Umbilical cord (tissue), 2 donors: ENCODE results near the gene SLFN5. TPM values are rescaled to one million over a fixed set of nuclear protein-coding genes. Genes with fewer than 3 reads are reported as not detected.
A peak's percentile ranks its signal among the peaks of the same experiment; 100 is the strongest.
"Not testable (repeated sequence)": the region's sequence is repeated elsewhere in the genome, so short reads cannot be mapped to it uniquely, and the experiment has no call there.

ENCODE experiments used
- DNase-seq: peaks from one replicate; pipeline ENCODE4 v3.0.0-alpha.2; 2015; ENCODE audit warnings: low spot score
- total RNA-seq: library from RNA; depleted of rRNA; stranded (reverse); fragments of >200 nt; gene quantifications from one replicate; pipeline ENCODE4 v1.2.3, GENCODE V29; 2014; ENCODE audit warnings: low replicate concordance; ENCODE audit not compliant: insufficient read depth

The SLFN5 gene
- 19.0 TPM for total RNA-seq

DNA sequence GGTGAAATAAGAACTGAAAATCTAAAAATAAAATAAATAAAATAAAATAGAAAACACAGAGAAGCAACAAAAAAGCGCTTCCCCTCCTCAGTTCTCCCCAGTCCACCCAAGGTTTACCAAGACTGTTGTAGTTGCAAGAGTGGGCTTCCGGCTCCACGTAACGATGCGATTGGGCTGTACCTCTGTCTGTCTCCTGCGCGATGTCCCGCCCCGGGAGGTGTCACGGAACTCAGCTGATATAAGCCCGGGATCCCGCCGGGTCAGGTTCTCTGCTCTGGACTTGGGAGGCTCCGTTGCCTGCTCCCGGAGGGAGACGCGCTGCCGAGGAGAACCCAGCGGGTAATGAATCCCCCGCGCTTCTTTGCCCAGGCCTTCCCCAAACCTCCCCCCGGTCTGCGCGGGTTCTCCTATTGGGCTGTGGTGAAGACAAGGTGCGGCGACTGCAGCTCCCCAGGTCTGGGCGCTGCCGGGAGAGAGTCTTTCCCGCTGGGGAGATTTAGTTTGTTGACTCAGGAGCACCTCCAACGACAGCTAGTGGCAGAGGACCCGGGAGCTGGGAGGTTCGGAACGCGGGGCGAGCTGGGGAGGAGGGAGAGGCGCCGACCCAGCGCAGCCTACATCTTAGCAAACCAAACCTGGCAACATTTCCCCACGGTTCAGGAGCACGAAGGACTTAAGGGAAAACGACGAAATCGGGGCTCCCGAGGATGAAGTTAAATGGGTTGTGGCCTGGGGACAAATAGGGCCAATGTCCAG, at the start of gene SLFN5:
Gene SLFN5 (plus strand): TSS at position 268 of the 756 bp plus-strand sequence. CDS start 15,619 bp downstream, outside the sequence.
- peak; percentile 93 for DNase-seq

DNA sequence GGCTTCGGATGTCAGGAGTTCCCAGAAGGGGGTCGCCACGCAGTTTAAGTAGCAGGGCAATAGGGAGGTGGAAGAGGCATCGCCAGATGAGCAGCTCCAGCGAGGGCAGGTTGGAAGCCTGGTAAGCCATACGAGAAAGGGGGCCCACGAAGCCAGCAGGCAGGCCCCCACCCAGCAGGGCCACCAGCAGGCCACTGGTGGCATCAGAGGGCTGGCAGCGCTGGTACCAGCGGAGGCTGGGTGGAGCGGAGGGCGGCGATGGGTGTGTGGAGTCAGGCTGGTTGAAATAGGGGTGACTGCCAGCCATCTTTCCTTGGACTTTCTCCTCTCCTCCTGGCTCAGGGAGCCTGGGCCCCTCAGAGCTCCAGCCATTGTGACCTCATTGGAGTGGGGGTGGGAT, 48.9 kb upstream of the SLFN5 start, which contains the start of gene SLC35G3:
Gene SLC35G3 (minus strand): TSS at position 393 of the 400 bp plus-strand sequence. CDS start 86 bp downstream, at position 307.
- DNase-seq = not testable (repeated sequence)

DNA sequence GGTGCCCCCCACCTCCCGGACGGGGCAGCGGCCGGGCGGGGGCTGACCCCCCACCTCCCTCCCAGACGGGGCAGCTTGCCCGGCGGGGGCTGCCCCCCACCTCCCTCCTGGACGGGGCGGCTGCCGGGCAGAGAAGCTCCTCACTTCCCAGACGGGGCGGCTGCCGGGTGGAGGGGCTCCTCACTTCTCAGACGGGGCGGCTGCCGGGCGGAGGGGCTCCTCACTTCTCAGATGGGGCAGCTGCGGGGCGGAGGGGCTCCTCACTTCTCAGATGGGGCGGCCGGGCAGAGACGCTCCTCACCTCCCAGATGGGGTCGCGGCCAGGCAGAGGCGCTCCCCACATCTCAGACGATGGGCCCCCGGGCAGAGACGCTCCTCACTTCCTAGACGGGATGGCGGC, 47.8 kb upstream of the SLFN5 start:
- not testable (repeated sequence) for DNase-seq

DNA sequence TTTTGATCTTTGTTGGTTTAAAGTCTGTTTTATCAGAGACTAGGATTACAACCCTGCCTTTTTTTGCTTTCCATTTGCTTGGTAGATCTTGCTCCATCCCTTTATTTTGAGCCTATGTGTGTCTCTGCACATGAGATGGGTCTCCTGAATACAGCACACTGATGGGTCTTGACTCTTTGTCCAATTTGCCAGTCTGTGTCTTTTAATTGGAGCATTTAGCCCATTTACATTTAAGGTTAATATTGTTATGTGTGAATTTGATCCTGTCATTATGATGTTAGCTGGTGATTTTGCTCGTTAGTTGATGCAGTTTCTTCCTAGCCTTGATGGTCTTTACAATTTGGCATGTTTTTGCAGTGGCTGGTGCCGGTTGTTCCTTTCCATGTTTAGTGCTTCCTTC, 40.3 kb upstream of the SLFN5 start:
- not testable (repeated sequence) for DNase-seq

DNA sequence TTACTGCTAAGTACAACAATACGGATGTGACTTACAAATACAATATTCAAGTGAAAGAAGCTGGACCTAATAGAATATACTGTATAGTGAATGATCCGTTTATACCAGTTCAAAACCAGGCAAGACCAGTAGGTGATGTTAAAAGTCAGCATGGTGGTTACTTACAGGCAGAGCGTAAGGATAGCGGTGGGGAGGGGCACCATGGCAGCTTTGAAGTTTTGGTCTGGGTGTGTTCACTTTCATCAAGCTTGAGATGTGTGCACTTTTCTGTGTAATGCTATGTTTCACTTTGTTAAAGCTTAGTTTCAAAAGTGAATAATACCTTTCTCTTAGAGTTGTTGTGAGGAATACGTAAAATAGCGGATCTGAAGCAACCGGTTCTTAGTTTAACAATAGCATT, 32.1 kb upstream of the SLFN5 start:
- DNase-seq = no peak

DNA sequence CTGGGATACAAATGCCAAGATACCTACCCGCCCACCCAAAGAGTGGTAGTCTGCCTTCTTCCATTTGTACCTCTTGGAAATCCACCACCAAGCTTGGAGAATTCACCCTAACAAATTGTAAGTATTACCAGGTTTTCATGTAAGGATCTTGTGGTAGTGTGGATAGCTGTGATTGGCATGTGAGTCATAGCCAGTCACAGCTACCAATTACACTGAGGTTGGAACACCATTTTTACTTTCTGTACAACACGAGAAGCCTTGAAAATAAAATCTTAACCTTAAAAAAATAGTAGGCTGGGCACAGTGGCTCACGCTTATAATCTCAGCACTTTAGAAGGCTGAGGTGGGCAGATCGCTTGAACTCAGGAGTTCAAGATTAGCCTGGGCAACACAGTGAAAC, 30.2 kb upstream of the SLFN5 start:
- DNase-seq = no peak

DNA sequence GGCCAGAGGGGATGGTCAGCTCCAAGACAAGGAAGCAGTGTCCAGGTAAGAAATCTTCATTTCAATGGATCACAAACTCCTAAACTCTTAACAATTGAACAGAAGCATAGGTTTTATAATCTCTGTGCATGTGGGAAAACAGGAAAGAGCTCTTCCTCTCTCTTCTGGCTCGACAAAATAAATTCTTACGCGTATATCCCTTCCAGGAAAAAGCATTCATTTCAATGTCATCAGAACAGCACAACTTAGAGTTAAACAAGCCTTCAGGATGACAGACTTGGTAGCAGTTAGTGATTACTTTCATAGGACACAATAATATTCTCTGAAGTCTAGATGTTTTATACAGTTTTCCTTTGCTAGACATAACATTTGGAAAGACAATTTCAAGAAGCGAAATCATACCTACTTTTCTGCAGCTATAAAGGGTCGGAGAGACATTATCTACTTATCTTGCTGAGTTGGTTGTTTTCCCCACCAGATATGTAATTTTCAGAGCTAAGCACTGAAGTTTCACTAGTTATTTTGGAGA, 29.4 kb upstream of the SLFN5 start:
- DNase-seq = no peak

DNA sequence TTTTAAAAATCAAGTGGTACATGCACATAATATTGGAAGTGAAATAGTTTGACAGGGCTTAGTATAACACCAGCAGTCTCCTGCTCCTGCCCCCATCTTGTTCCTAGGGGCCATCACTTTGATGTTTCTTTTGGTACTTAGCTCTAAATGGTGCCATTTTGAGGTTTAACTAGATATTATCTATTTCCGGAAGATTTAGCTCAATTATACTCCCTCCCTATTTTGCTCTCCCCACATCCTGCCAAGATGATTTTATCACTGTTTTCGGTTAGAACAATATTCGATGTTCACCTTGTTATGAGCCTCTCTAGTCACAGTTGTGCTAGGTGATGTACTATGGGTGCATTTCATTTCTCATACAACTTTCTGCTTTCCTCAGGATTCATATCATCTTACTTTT, 28.7 kb upstream of the SLFN5 start:
- no peak for DNase-seq

DNA sequence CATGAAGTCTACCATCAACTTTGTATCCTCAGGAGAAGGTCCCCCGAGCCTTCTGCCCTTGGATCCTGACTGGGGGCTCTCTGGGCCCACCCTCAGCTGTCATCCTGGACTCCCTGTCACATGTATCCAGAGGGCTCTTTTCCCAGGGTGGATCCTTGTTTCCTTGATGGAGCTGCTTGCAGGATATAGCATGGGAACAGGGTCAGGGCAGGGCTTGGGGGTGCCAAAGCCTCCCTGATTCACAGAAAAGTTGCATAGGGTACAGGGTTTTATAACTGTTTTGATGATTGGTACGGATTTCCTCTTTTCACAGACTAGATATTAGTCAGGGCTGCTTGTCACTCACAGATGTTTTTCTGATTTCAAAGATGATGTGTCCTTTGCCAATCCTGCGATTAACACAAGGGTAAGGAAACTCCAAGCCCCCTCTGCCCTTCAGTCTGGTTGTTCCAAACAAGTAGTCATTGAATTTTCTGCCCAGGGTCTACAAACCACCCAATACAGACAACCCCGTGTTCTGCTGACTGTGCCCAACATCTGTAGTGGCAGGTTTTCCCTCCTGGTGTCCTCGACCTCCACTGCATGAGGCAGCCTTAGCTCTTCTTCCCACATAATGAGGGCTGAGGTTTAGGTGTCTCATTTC, 28.1 kb upstream of the SLFN5 start:
- DNase-seq = no peak

DNA sequence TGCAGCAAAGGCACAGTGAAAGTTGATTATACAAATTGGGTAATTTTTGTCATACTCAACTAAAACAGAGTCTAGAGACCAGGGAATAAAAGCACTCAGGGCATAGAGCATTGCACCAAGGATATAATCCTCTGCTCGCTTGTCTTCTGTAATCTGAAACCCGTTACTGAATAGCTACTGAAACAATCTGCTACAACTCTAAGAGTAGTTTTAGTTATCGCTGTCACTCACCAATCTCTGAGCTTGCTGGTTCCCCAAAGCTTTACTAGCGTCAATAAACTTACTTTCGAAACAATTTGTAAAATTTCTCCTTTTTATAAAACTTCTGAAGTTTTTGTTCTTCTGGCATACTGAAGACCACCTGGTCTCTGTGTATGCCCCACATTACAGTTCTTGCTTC, 25.8 kb upstream of the SLFN5 start:
- no peak for DNase-seq

DNA sequence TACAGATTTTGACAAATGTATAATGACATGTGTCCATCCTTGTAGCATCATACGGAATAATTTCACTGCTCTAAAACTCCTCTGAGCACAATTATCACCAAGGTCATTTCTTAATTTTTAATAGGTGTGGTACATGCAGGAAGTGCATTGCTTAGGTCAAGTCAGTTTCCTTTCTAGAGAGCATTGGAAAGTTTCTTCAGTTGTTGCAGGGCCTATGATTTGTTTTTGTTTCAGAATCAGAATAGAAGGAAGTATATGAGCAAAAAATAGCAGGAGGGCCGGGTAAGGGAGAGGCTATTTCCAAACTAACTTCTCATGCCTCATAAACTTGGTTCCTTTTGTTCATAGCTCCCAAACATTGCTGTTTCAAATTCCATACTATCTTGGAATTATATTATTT, 24.0 kb upstream of the SLFN5 start:
- DNase-seq = no peak

DNA sequence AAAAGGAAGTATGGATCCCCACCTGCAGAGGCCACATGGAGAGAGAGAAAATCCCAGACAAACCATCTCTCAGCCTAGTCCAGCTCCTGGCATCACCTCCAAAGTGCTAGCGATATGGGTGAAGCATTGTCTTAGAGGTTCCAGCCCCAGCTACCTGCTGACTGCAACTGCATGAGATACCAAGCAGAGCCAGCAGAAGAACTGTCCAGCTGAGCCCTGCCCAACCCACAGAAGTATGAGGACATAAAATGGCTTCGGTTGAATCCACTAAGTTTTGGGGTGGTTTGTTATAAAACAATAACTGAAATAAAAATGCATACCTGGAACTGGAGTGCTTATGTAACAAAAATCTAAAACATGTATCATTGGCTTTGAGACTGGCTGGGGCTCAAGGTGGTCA, 20.4 kb upstream of the SLFN5 start:
- no peak for DNase-seq

DNA sequence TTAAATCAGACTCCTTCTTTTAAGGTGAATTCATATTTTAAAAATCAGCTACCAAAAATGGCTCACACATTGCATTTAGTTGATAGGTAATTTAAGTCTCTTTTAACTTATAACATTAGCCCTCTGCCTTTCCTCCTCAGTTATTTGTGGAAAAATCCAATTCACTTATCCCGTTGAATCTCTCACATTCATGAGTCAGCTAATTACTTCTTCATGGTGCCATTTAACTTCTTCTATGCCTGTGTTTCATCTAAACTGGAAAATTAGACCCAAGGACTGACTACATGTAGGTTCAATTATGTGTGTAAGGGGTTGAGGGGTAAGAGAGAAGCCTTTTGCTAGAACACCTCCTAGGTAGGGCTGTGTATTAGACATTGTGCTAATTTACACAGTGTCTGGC, 18.4 kb upstream of the SLFN5 start:
- no peak for DNase-seq

DNA sequence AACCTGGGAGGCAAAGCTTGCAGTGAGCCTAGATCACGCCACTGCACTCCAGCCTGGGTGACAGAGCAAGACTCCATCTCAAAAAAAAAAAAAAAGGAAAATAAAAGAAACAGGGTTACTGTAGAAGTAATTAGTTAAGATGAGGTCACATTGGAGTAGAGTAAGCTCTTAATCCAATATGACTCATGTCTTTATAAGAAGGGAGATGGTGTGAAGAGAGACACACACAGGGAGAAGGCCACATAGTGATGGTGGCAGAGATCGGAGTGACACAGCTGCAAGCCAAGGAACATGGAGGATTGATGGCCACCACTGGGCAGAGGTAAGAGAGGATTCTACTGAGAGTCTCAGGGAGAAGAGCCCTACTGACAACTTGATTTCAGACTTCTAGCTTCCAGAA, 15.3 kb upstream of the SLFN5 start:
- no peak for DNase-seq

DNA sequence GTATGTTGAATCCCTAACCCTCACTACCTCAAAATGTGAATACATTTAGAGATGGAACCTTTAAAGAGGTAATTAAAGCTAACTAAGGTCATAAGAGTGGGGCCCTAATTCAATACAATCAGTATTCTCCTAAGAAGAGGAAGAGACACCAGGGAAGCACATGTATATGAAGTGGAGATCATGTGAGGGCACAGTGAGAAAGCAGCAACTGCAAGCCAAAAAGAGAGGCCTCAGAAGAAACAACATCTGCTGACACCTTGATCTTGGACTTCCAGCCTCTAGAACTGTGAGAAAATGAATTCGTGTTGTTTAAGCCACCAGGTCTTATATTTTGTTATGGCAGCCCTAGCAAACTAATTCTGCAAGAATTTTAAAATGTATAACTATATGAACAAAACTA, 13.2 kb upstream of the SLFN5 start:
- DNase-seq = no peak

DNA sequence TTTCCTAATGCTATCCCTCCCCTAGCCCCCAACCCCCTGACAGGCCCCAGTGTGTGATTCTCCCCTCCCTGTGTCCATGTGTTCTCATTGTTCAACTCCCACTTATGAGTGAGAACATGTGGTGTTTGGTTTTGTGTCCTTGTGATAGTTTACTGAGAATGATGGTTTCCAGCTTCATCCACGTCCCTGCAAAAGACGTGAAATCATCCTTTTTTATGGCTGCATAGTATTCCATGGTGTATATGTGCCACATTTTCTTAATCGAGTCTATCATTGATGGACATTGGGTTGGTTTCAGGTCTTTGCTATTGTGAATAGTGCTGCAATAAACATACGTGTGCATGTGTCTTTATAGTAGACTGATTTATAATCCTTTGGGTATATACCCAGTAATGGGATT, 8.6 kb upstream of the SLFN5 start:
- DNase-seq = not testable (repeated sequence)

DNA sequence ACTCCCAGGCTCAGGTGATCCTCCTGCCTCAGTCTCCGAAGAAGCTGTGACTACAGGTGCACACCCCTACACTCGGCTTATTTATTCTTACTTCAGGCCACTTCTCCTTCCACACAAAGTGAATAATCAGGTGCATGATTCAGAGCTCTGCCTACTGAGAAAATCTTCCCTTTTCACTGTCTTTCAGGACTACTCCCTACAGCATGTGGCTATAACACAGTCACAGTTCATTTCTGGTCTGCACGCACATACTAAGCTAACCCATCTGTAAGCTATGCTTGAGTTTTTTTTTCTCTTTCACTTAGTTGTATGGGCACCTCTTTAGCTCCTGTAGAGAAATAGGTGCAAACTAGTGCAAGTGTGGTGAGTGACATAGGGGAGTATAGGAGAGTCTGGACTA, 7.6 kb upstream of the SLFN5 start:
- no peak for DNase-seq

DNA sequence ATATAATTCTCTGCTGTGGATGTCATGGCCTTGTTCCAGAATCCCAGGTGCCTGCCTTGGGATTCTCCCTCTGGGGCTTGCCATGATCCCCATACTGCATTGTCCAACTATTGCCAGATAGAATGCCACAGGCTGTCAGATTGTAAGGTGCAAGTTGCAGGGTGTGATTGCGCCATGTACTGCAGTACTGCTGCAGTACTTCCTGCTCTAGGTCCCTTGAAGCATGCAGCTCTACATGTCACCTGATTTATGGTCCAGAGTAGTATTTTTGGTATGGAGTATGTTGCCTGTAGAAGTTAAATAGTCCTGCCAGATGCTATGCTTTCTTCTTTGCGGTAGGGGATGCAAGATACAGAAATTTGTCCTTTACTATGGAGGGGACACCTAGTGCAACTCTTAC, 7.0 kb upstream of the SLFN5 start:
- no peak for DNase-seq

DNA sequence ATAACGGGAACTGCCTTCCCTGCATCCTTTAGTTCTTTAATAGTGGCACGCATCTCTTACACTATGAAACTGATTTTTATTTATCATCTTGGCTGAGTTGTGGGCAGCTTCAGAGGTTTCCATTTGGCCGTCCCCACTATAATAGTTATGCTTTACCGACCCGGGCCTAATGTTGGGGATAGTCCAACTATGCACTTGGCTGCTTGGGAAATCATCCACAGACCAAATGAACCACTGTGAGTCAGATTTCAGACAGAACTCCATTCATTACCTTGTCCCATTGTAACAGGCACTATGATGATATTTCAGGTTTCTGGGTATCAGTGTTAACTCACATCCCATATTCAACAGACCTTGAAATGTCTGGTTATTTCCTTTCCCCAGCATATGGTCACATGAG, 6.1 kb upstream of the SLFN5 start:
- DNase-seq = no peak

DNA sequence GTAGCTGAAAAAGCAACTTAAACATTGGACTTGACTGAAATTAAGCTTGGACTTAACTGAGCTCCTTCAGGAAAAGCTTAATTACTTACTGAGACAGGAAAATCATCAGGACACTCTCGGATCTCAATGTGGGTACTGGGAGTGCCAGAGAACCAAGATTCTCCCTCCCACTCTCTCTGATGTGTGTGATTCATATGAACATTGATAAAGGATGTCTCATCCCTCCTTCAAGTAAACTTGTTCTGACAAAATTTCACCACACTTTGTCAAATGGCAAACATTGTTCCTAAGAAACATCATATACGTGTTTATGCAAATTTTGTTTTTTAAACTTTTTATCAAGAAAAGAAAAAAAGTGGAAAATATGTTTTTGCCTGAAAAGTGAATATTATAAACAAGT, 4.1 kb upstream of the SLFN5 start:
- no peak for DNase-seq

DNA sequence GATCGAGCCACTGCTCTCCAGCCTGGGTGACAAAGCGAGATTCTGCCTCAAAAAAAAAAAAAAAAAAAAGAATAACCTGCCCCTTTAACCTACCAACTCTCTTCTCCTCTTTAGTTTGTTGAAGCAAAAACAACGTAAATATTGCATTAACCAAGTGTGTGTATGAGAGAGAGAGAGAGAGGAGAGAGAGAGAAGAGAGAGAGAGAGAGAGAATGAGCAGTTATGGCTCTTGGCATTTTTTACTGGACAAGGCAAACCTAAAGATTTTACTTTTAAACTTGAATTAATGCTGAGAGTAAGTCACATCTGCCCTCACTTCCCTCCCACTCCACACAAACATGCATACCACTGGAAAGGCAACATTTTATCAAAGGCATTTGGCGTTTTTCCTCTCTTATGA, 3.0 kb upstream of the SLFN5 start:
- no peak for DNase-seq

DNA sequence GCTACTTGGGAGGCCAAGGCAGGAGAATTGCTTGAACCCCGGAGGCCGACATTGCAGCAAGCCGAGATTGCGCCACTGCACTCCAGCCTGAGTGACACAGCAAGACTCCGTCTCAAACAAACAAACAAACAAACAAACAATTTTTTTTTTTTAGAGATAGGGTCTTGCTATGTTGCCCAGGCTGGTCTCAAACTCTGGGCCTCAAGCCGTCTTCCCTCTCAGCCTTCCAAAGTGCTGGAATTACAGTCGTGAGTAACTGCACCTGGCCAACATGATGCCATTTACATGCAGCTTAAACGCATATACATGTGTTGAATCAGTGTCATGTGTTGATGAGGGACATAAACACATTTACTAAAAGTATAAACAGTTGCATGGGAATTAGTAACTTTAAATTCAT, 2.0 kb upstream of the SLFN5 start:
- DNase-seq = no peak

DNA sequence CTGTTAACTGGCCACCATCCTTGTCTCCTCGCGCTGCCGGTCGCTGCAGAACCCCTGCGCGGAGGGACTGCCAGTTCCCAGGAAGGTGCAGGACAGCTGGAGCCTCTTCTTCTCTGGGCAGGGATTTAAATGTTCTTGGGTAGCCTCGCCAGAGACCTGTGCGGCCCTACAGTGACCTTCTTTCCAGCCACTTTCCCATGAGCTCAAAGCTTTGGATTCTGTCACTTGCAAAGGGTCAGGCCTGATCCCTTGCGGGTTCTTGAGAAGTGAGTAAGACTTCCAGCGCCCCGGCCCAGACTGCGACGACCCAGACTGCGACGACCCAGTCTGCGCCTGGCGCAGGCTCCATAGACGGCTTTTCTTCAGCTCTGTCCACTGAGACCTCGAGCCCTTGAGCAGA, 1.4 kb upstream of the SLFN5 start:
- DNase-seq = no peak
